IMR-90 (cell line): ENCODE data around the gene PGPEP1. TPM values are rescaled to one million over a fixed set of nuclear protein-coding genes. Genes with fewer than 3 reads are reported as not detected.

ENCODE experiments used
- ATAC-seq: fragments of 200-7000 bp; cut with Tn5 transposase; 2 replicates; pipeline ENCODE4 v1.9.1; 2020; ENCODE audit warnings: low read depth, mild to moderate bottlenecking, moderate library complexity
- BruUV-seq: library from RNA; stranded (reverse); fragments of 400-500 nt; replicated peaks from 2 replicates; lab custom pipeline; 2021; lab: Mats Ljungman, UMichigan
- CTCF ChIA-PET: fragments of 300-600 bp; formaldehyde crosslinking; extraction: SDS; loops from one replicate; lab custom pipeline; 2021; ENCODE audit warnings: antibody characterized with exemption; lab: Yijun Ruan, JAX
- POLR2A ChIA-PET: fragments of 300-600 bp; sonication (Branson Sonifier 250); formaldehyde crosslinking; loops from one replicate; lab custom pipeline; 2022; ENCODE audit warnings: antibody characterized with exemption; ENCODE audit not compliant: unreplicated experiment; lab: Charles Lee
- DNase-seq: peaks from one replicate; pipeline ENCODE4 v3.0.0; 2013
- H2AFZ ChIP-seq: replicated peaks from 2 replicates; pipeline ENCODE3; 2013; ENCODE audit warnings: low read length, mild to moderate bottlenecking; ENCODE audit not compliant: poor library complexity
- H2AK5ac ChIP-seq: 2 replicates; pipeline ENCODE4 v1.6.1; 2013; ENCODE audit warnings: low read depth, low read length, inconsistent platforms
- H2AK9ac ChIP-seq: replicated peaks from 2 replicates; pipeline ENCODE3; 2013; ENCODE audit warnings: mild to moderate bottlenecking, low read depth, low read length, moderate library complexity; ENCODE audit not compliant: poor library complexity
- H2BK120ac ChIP-seq: 2 replicates; pipeline ENCODE4 v1.6.1; 2013; ENCODE audit warnings: low read depth, low read length, inconsistent platforms
- H2BK15ac ChIP-seq: 3 replicates; pipeline ENCODE4 v1.6.1; 2013; ENCODE audit warnings: low read depth, low read length, inconsistent platforms
- H2BK20ac ChIP-seq: 2 replicates; pipeline ENCODE4 v1.6.1; 2013; ENCODE audit warnings: low read depth, mild to moderate bottlenecking, inconsistent platforms, low read length, moderate library complexity
- H2BK5ac ChIP-seq: 2 replicates; pipeline ENCODE4 v1.6.1; 2013; ENCODE audit warnings: mild to moderate bottlenecking, low read depth, low read length, inconsistent platforms; ENCODE audit not compliant: poor library complexity, severe bottlenecking
- H3K14ac ChIP-seq: replicated peaks from 2 replicates; pipeline ENCODE4 v1.6.1; 2013; ENCODE audit warnings: low read depth, low read length, inconsistent platforms
- H3K18ac ChIP-seq: 2 replicates; pipeline ENCODE4 v1.6.1; 2013; ENCODE audit warnings: low read depth, low read length, control low read depth
- H3K23ac ChIP-seq: 2 replicates; pipeline ENCODE4 v1.6.1; 2013; ENCODE audit warnings: low read depth, low read length, inconsistent platforms
- H3K27ac ChIP-seq: 2 replicates; pipeline ENCODE4 v1.5.1; 2013; ENCODE audit warnings: mild to moderate bottlenecking, control low read depth, low read length; ENCODE audit not compliant: insufficient read depth
- H3K27me3 ChIP-seq: 2 replicates; pipeline ENCODE4 v1.6.1; 2013; ENCODE audit warnings: low read length; ENCODE audit not compliant: control insufficient read depth, insufficient read depth
- H3K36me3 ChIP-seq: 2 replicates; pipeline ENCODE4 v1.6.1; 2013; ENCODE audit warnings: low read length, mixed read lengths; ENCODE audit not compliant: control insufficient read depth, insufficient read depth
- H3K4ac ChIP-seq: 2 replicates; pipeline ENCODE4 v1.6.1; 2013; ENCODE audit warnings: low read depth, low read length, inconsistent platforms
- H3K4me1 ChIP-seq: 2 replicates; pipeline ENCODE4 v1.6.1; 2013; ENCODE audit warnings: low read length, mixed read lengths; ENCODE audit not compliant: control insufficient read depth, insufficient read depth
- H3K4me2 ChIP-seq: 2 replicates; pipeline ENCODE4 v1.6.1; 2013; ENCODE audit warnings: low read depth, mild to moderate bottlenecking, control low read depth, low read length, moderate library complexity
- H3K4me3 ChIP-seq: 2 replicates; pipeline ENCODE4 v1.5.1; 2013; ENCODE audit warnings: low read depth, mild to moderate bottlenecking, control low read depth, low read length, moderate library complexity; ENCODE audit not compliant: insufficient read depth
- H3K56ac ChIP-seq: 2 replicates; pipeline ENCODE4 v1.6.1; 2013; ENCODE audit warnings: low read length, inconsistent platforms; ENCODE audit not compliant: insufficient read depth; ENCODE audit errors: extremely low read depth
- H3K79me1 ChIP-seq, 2 experiments: 2 replicates each; pipeline ENCODE4 v1.6.1; 2013; ENCODE audit warnings: low read length in 2 of 2, inconsistent platforms in 1 of 2, low read depth in 1 of 2
- H3K9ac ChIP-seq: 2 replicates; pipeline ENCODE4 v1.6.1; 2013; ENCODE audit warnings: low read depth, low read length, control low read depth
- H3K9me1 ChIP-seq: 2 replicates; pipeline ENCODE4 v1.6.1; 2013; ENCODE audit warnings: low read length, inconsistent platforms; ENCODE audit not compliant: insufficient read depth
- H3K9me3 ChIP-seq: 2 replicates; pipeline ENCODE4 v1.6.1; 2013; ENCODE audit warnings: low read length; ENCODE audit not compliant: control insufficient read depth, insufficient read depth
- H4K20me1 ChIP-seq: 2 replicates; pipeline ENCODE4 v1.6.1; 2013; ENCODE audit warnings: low read length, inconsistent platforms; ENCODE audit not compliant: insufficient read depth
- H4K5ac ChIP-seq: 2 replicates; pipeline ENCODE4 v1.6.1; 2013; ENCODE audit warnings: mild to moderate bottlenecking, low read depth, low read length, control low read depth
- H4K8ac ChIP-seq, 2 experiments: 2 replicates each; pipeline ENCODE4 v1.6.1; 2013; ENCODE audit warnings: low read depth in 2 of 2, low read length in 2 of 2, control low read depth in 1 of 2, inconsistent platforms in 1 of 2
- H4K91ac ChIP-seq: 2 replicates; pipeline ENCODE4 v1.6.1; 2013; ENCODE audit warnings: low read depth, low read length, inconsistent platforms; ENCODE audit not compliant: insufficient read depth
- CEBPB ChIP-seq: IDR thresholded peaks from 2 replicates; pipeline ENCODE4 v1.6.1; 2012; ENCODE audit warnings: low read depth, low read length, improper control_type of control experiment
- CHD1 ChIP-seq: IDR thresholded peaks from 2 replicates; pipeline ENCODE4 v1.6.1; 2012; ENCODE audit warnings: low read depth, low read length, improper control_type of control experiment
- RAD21 ChIP-seq: IDR thresholded peaks from 2 replicates; pipeline ENCODE4 v1.6.1; 2012; ENCODE audit warnings: low read length, improper control_type of control experiment
- WGBS, 2 experiments: methylation state at CpG; one replicate each; pipeline versions ENCODE4 v1.1.5 to v1.1.7; 2013; ENCODE audit warnings: missing lambda C conversion rate in 2 of 2; ENCODE audit not compliant: insufficient read length in 1 of 2; ENCODE audit errors: extremely low coverage in 2 of 2; 5-methylcytosine and 5-hydroxymethylcytosine counted together
- dilution Hi-C: fragments of 300-500 bp; cut with HindIII; formaldehyde crosslinking; loops from one replicate; pipeline ENCODE4 v1.14.3; 2018; ENCODE audit warnings: low sequenced_read_pairs; ENCODE audit not compliant: unreplicated experiment
- in situ Hi-C: fragments of 300-500 bp; cut with MboI; formaldehyde crosslinking; loops from 3 replicates; pipeline ENCODE4 v1.14.3; 2019; ENCODE audit warnings: low sequenced_read_pairs, inconsistent platforms, mixed read lengths
- intact Hi-C: fragments of 100-400 bp; cut with micrococcal nuclease; formaldehyde crosslinking; loops from 2 replicates; pipeline ENCODE4 v1.10.0; 2022
- polyA plus RNA-seq, 3 experiments: library from polyadenylated mRNA; depleted of rRNA; stranded (reverse); fragments of >200 nt; gene quantifications; 2 replicates each; pipeline ENCODE4 v1.2.3, GENCODE V29; 2012; ENCODE audit warnings: low replicate concordance in 1 of 3
- total RNA-seq: library from RNA; depleted of rRNA; stranded (reverse); fragments of >200 nt; gene quantifications from 2 replicates; pipeline ENCODE4 v1.2.3, GENCODE V29; 2012
- TF ChIP-seq, protein P1 (sequence below): conservative IDR thresholded peaks from 2 replicates; pipeline ENCODE4 v1.5.1; 2012; ENCODE audit warnings: mild to moderate bottlenecking, low read depth, low read length, improper control_type of control experiment

The PGPEP1 gene
- total and polyA plus RNA-seq, 2 of the 4 experiments (the other 2 are of a cell fraction) = 11.8 to 14.3 TPM

DNA sequence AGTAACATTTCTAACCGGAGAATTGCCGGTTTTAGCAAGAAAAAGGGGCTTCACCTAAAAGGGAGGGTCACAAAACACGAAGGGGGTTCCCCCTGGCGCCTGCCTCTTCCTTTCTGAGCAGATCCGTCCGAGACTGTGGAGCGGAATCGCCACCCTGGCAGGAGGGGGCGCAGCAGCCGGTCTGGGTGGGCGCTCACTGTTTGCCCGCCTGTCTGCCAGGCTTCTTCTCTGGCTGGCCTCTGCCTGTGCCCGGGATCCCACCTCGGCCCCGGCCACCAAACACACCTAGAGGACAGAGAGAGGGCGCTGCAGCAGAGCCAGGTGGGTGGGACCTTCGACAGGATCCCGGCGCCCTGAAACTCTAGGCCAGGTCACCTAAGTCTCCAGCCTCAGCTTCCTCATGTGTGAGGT lies 33.1 kb upstream of the PGPEP1 start:
- peak overlapping the region; percentile 51 for H2AFZ ChIP-seq
- H2BK120ac ChIP-seq = no peak overlapping the region
- no peaks in the 10 kb centered on the region for H4K20me1 ChIP-seq
- H2BK20ac ChIP-seq = no peak overlapping the region
- no peak overlapping the region for H4K5ac ChIP-seq
- H3K18ac ChIP-seq = no peak overlapping the region
- H2AK5ac ChIP-seq = peak overlapping the region; percentile 54; the same call in 1 of the 2 replicates
- CTCF ChIA-PET = no interaction called here
- no peak overlapping the region for H2AK9ac ChIP-seq
- H3K9ac ChIP-seq = no peak overlapping the region
- H3K9me3 ChIP-seq = no peaks in the 10 kb centered on the region
- no peak for DNase-seq
- in situ Hi-C loops (no loop called here), intact Hi-C loops (no loop called here), dilution Hi-C loops (no loop called here)
- no peak overlapping the region for H3K14ac ChIP-seq
- H4K91ac ChIP-seq = no peak overlapping the region
- H3K27ac ChIP-seq = no peak overlapping the region
- H3K4ac ChIP-seq = no peak overlapping the region
- no TSS peak for BruUV-seq
- POLR2A ChIA-PET = interaction anchor here (1.0 kb wide), 1 partner anchor 26 kb away, joined by 3 read pairs; the partner anchor contains the start of gene JUND
- H3K4me2 ChIP-seq = no peak overlapping the region
- WGBS, 2 experiments = no CpG with 5 or more reads among the region's 19 CpGs
- H3K56ac ChIP-seq = no peak overlapping the region; the same call in 1 of the 2 replicates
- H4K8ac ChIP-seq = no peak overlapping the region
- H3K9me1 ChIP-seq = peaks cover 4% of the 10 kb centered on the region; the same call in 1 of the 2 replicates
- H3K27me3 ChIP-seq = no peaks in the 10 kb centered on the region
- H3K36me3 ChIP-seq = peaks cover 24% of the 10 kb centered on the region
- no peak for ATAC-seq
- no peak overlapping the region for H2BK5ac ChIP-seq
- TF ChIP-seq CEBPB (no peak), RAD21 (no peak), CHD1 (no peak)
- TF ChIP-seq, protein P1, sequence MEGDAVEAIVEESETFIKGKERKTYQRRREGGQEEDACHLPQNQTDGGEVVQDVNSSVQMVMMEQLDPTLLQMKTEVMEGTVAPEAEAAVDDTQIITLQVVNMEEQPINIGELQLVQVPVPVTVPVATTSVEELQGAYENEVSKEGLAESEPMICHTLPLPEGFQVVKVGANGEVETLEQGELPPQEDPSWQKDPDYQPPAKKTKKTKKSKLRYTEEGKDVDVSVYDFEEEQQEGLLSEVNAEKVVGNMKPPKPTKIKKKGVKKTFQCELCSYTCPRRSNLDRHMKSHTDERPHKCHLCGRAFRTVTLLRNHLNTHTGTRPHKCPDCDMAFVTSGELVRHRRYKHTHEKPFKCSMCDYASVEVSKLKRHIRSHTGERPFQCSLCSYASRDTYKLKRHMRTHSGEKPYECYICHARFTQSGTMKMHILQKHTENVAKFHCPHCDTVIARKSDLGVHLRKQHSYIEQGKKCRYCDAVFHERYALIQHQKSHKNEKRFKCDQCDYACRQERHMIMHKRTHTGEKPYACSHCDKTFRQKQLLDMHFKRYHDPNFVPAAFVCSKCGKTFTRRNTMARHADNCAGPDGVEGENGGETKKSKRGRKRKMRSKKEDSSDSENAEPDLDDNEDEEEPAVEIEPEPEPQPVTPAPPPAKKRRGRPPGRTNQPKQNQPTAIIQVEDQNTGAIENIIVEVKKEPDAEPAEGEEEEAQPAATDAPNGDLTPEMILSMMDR = no peak
- H3K79me1 ChIP-seq = peaks cover 3 to 24% of the 10 kb centered on the region in 2 experiments; a peak in 3 of 4 replicates
- no peak overlapping the region for H3K23ac ChIP-seq
- no peak overlapping the region for H2BK15ac ChIP-seq
- H3K4me1 ChIP-seq = peaks cover 20% of the 10 kb centered on the region
- no peak overlapping the region for H3K4me3 ChIP-seq
